C4-2B (cell line): ENCODE measurements around the gene RETREG2.

Experiments
- CTCF ChIP-seq: fragments of 450-650 bp; conservative IDR thresholded peaks from 2 replicates; pipeline ENCODE4 v1.5.1; 2017; ENCODE audit warnings: mild to moderate bottlenecking
- ZFX ChIP-seq: fragments of 450-650 bp; IDR thresholded peaks from 2 replicates; pipeline ENCODE4 v1.6.1; 2017

- no peak for TF ChIP-seq CTCF
- no peak for TF ChIP-seq ZFX
These were observed 31.4 kb downstream of the RETREG2 start for GRCh38 chr2:219209236-219210195.
